NCI-H524 (cell line): ENCODE results near the gene TSC22D2.
"Not testable (repeated sequence)": the region's sequence is repeated elsewhere in the genome, so short reads cannot be mapped to it uniquely, and the experiment has no call there.

Experiments
- DNase-seq, 2 experiments: peaks; one replicate each; lab custom pipeline; 2025; lab: John Stamatoyannopoulos, UW

Gene TSC22D2

GRCh38 chr3:150447631-150448465 lies 39.8 kb downstream of the TSC22D2 start:
- no peak for DNase-seq

- DNase-seq: no peak
Observed at GRCh38 chr3:150449169-150449721, 41.1 kb downstream of the TSC22D2 start.

GRCh38 chr3:150450916-150451315 lies 42.8 kb downstream of the TSC22D2 start:
- DNase-seq: no peak

- no peak for DNase-seq
Observed at GRCh38 chr3:150451329-150452048, 43.4 kb downstream of the TSC22D2 start.

- no peak for DNase-seq
Observed at GRCh38 chr3:150453353-150453752, 45.3 kb downstream of the TSC22D2 start.

GRCh38 chr3:150454085-150454484 lies 46.0 kb downstream of the TSC22D2 start:
- DNase-seq: peak in 1 of 2 experiments; percentile 56

GRCh38 chr3:150454622-150455021 lies 46.5 kb downstream of the TSC22D2 start:
- no peak for DNase-seq

GRCh38 chr3:150455341-150455740 lies 47.2 kb downstream of the TSC22D2 start:
- DNase-seq: no peak

GRCh38 chr3:150458001-150458400 lies 49.9 kb downstream of the TSC22D2 start:
- no peak for DNase-seq

GRCh38 chr3:150460484-150460883 lies 52.4 kb downstream of the TSC22D2 start:
- no peak for DNase-seq

GRCh38 chr3:150461399-150461798 lies 53.3 kb downstream of the TSC22D2 start:
- no peak for DNase-seq

- DNase-seq: no peak
Observed at GRCh38 chr3:150462108-150462507, 54.0 kb downstream of the TSC22D2 start.

- DNase-seq: no peak
Observed at GRCh38 chr3:150464684-150465083, 56.6 kb downstream of the TSC22D2 start.

GRCh38 chr3:150467381-150467780 lies 59.3 kb downstream of the TSC22D2 start:
- no peak for DNase-seq

GRCh38 chr3:150469031-150469930 lies 61.2 kb downstream of the TSC22D2 start:
- no peak for DNase-seq

GRCh38 chr3:150469931-150470740 lies 62.0 kb downstream of the TSC22D2 start:
- DNase-seq: no peak

- DNase-seq: no peak
Observed at GRCh38 chr3:150472421-150472820, 64.3 kb downstream of the TSC22D2 start.

- DNase-seq: not testable (repeated sequence)
Observed at GRCh38 chr3:150473161-150473560, 65.1 kb downstream of the TSC22D2 start.

- DNase-seq: no peak
Observed at GRCh38 chr3:150479370-150479769, 71.3 kb downstream of the TSC22D2 start.

- no peak for DNase-seq
Observed at GRCh38 chr3:150480877-150481276, 72.8 kb downstream of the TSC22D2 start.

- no peak for DNase-seq
Observed at GRCh38 chr3:150483226-150483625, 75.1 kb downstream of the TSC22D2 start.
